Adrenal gland (tissue), 12 donors: ENCODE measurements around the gene BTN2A1. TPM values are rescaled to one million over a fixed set of nuclear protein-coding genes. Genes with fewer than 3 reads are reported as not detected.

Experiments used
- DNase-seq, 7 donors: peaks; one replicate each; pipeline ENCODE4 v3.0.0-alpha.2; 2019 to 2020
- H3K27ac ChIP-seq, 5 donors: fragments of 200-600 bp; sonication (generic) in 4 of 5; 1 replicate in 3 of 5; 2 replicates in 2 of 5; pipeline versions ENCODE4 v1.5.1 to v1.8.0; 2016 to 2020; ENCODE audit warnings: mild to moderate bottlenecking in 1 of 5
- H3K27me3 ChIP-seq: fragments of 200-600 bp; 2 replicates; pipeline ENCODE4 v1.8.0; 2021
- H3K36me3 ChIP-seq, 2 donors: fragments of 200-600 bp; replicated peaks in 1 of 2; 1 replicate in 1 of 2; 2 replicates in 1 of 2; pipeline versions ENCODE4 v1.5.1 to v1.8.0; 2018 to 2022
- H3K4me1 ChIP-seq, 2 donors: fragments of 200-600 bp; replicated peaks in 1 of 2; 1 replicate in 1 of 2; 2 replicates in 1 of 2; pipeline versions ENCODE4 v1.5.1 to v1.8.0; 2018 to 2021
- H3K4me3 ChIP-seq, 4 donors: fragments of 200-600 bp; sonication (generic) in 3 of 4; one replicate each; pipeline ENCODE4 v1.5.1; 2016 to 2018
- H3K9me3 ChIP-seq, 3 donors: fragments of 200-600 bp; sonication (generic) in 1 of 3; replicated peaks in 1 of 3; 1 replicate in 2 of 3; 2 replicates in 1 of 3; pipeline versions ENCODE4 v1.5.1 to v1.8.0; 2016 to 2021
- CTCF ChIP-seq, 6 experiments: fragments of 450-650 bp in 4 of 6; fragments of 200-600 bp in 2 of 6; sonication (generic) in 1 of 6; IDR thresholded peaks; 1 replicate in 5 of 6; 2 replicates in 1 of 6; pipeline versions ENCODE4 v1.5.1 to v1.8.0; 2016 to 2021; ENCODE audit warnings: antibody characterized with exemption in 6 of 6, mild to moderate bottlenecking in 2 of 6, moderate library complexity in 1 of 6
- POLR2A ChIP-seq, 2 donors: fragments of 450-650 bp; IDR thresholded peaks; one replicate each; pipeline ENCODE4 v1.6.1; 2017; ENCODE audit warnings: antibody characterized with exemption in 2 of 2, mild to moderate bottlenecking in 2 of 2, moderate library complexity in 1 of 2
- WGBS, 4 donors: extraction: QIAGEN DNeasy Blood & Tissue Kit in 2 of 4; methylation state at CpG; one replicate each; pipeline versions ENCODE4 v1.1.5 to v1.1.7; 2013 to 2017; 5-methylcytosine and 5-hydroxymethylcytosine counted together
- intact Hi-C, 2 donors: fragments of 100-400 bp; cut with DNase I; formaldehyde crosslinking; loops; one replicate each; pipeline versions ENCODE4 v1.14.1 to v1.15.0; 2022 to 2023
- polyA plus RNA-seq, 3 donors: library from polyadenylated mRNA; stranded (reverse); fragments of 200-250 nt in 2 of 3; fragments of 350-450 nt in 1 of 3; fragmentation: Illumina TruSeq in 1 of 3; extraction: RNeasy Lipid Tissue Mini Kit (QIAGEN cat#74804) in 1 of 3; gene quantifications; one replicate each; pipeline ENCODE4 v1.2.3, GENCODE V29; 2013 to 2014
- total RNA-seq, 9 donors: library from RNA; depleted of rRNA in 4 of 9; stranded (reverse); fragments of >200 nt in 4 of 9; fragments of 120-200 nt in 1 of 9; fragmentation: NEBNext Ultra II Directional in 1 of 9; extraction: Animal tissue kit (Norgen Biotek cat#: 25700) in 1 of 9; gene quantifications; one replicate each; pipeline versions ENCODE4 v1.1.0 to v1.2.4, GENCODE V29; 2013 to 2023
- donor health status: healthy with polysubstance abuse.
- donor health status: Bipolar disorder and iron deficiency.
- donor health status: DM: yes; HTN: yes; CAD: no.
- donor health status: DM: no; HTN: no; CAD: no.
- donor health status: DM: no; HTN: no; CAD: no.
- donor health status: DM: yes; HTN: yes; CAD: no.

Gene BTN2A1
- total and polyA plus RNA-seq, 12 donors: 11.4 to 52.0 (median 22.5) TPM

- H3K36me3 ChIP-seq: no peaks in the 10 kb centered on the region
- 55 to 79% (median 60%) methylated on average over 1 of the region's 1 CpG; no CpG with 5 or more reads in 1 of the 4 donors for WGBS, 4 donors
- no peaks in the 10 kb centered on the region for H3K9me3 ChIP-seq
- no peaks in the 10 kb centered on the region for H3K27me3 ChIP-seq
- intact Hi-C loops: no loop called here
- TF ChIP-seq CTCF (IDR thresholded peaks at IDR 0.05) (no peak), POLR2A (IDR thresholded peaks at IDR 0.05) (no peak)
- H3K4me1 ChIP-seq: no peaks in the 10 kb centered on the region
- DNase-seq: no peak
- H3K27ac ChIP-seq: no peak overlapping the region
- no peak overlapping the region for H3K4me3 ChIP-seq
These were observed 37.5 kb downstream of the BTN2A1 start for GRCh38 chr6:26495281-26495680.

- intact Hi-C loops: no loop called here
- H3K36me3 ChIP-seq: no peaks in the 10 kb centered on the region
- no peak for DNase-seq
- H3K4me3 ChIP-seq: no peak overlapping the region
- 69 to 95% (median 82%) methylated on average over 4 of the region's 4 CpGs for WGBS, 4 donors
- H3K27me3 ChIP-seq: peaks cover 11% of the 10 kb centered on the region
- no peak overlapping the region for H3K27ac ChIP-seq
- TF ChIP-seq CTCF (IDR thresholded peaks at IDR 0.05) (no peak), POLR2A (IDR thresholded peaks at IDR 0.05) (no peak)
- no peaks in the 10 kb centered on the region for H3K9me3 ChIP-seq
- H3K4me1 ChIP-seq: peaks cover 7 to 10% of the 10 kb centered on the region in 2 donors
These were observed 39.9 kb downstream of the BTN2A1 start for GRCh38 chr6:26497610-26498009.

GRCh38 chr6:26500102-26500501 is 42.3 kb downstream of the BTN2A1 start, which contains the start of gene BTN1A1:
Gene BTN1A1, plus strand, starts transcription at chr6:26500303. Its CDS starts 984 bp downstream, at chr6:26501287.
- TF ChIP-seq POLR2A (IDR thresholded peaks at IDR 0.05) (no peak), CTCF (IDR thresholded peaks at IDR 0.05) (no peak)
- Histone ChIP-seq H3K27me3 (peaks cover 18% of the 10 kb centered on the region), H3K4me1 (peaks cover 7 to 10% of the 10 kb centered on the region in 2 donors), H3K27ac (no peak within 1 kb of the TSS), H3K36me3 (no peaks in the 10 kb centered on the region), H3K4me3 (no peak within 1 kb of the TSS), H3K9me3 (no peaks in the 10 kb centered on the region)
- WGBS, 4 donors: 64 to 73% (median 72%) methylated on average over 2 of the region's 2 CpGs
- intact Hi-C loops: no loop called here
- DNase-seq: no peak

- Histone ChIP-seq H3K36me3 (no peaks in the 10 kb centered on the region), H3K27me3 (peaks cover 18% of the 10 kb centered on the region), H3K4me1 (peaks cover 7 to 10% of the 10 kb centered on the region in 2 donors), H3K27ac (no peak overlapping the region), H3K4me3 (peak overlapping the region in 1 of 4 donors; percentile 40), H3K9me3 (no peaks in the 10 kb centered on the region)
- intact Hi-C loops: no loop called here
- 8 to 22% (median 8%) methylated on average over 4 to 49 of the region's 49 CpGs for WGBS, 4 donors
- DNase-seq: peak; percentile 25 to 63 (median 47)
- TF ChIP-seq CTCF (IDR thresholded peaks at IDR 0.05): no peak
- no peak for TF ChIP-seq POLR2A (IDR thresholded peaks at IDR 0.05)
These were observed 43.8 kb downstream of the BTN2A1 start for GRCh38 chr6:26501482-26501986.
